HG02981 (cell line): Measurements from ENCODE around the gene SF3A1.
"Not testable (repeated sequence)": the region's sequence is repeated elsewhere in the genome, so short reads cannot be mapped to it uniquely, and the experiment has no call there.

Experiments used
- ATAC-seq: cut with Tn5 transposase; IDR thresholded peaks from one replicate; pipeline ENCODE4 v1.9.1; 2021; ENCODE audit warnings: mild to moderate bottlenecking, moderate library complexity; ENCODE audit not compliant: unreplicated experiment

Gene SF3A1

DNA sequence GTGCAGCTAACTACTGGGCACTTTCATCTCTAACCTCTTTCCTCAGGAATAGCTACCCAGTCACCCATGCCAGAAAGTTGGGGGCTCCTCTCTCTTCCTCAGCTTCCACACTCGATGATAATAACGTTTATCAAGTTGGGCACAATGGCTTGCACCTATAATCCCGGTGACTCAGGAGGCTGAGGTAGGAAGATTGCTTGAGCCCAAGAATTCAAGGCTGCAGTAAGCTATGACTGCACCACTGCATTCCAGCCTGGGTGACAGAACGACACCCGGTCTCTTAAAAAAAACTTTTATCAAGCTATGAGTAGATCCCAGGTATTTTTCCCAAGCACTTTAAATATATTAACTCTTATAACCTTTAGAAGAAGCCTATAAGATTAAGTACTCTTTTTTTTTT, 2.0 kb downstream of the SF3A1 start:
- ATAC-seq: no peak

DNA sequence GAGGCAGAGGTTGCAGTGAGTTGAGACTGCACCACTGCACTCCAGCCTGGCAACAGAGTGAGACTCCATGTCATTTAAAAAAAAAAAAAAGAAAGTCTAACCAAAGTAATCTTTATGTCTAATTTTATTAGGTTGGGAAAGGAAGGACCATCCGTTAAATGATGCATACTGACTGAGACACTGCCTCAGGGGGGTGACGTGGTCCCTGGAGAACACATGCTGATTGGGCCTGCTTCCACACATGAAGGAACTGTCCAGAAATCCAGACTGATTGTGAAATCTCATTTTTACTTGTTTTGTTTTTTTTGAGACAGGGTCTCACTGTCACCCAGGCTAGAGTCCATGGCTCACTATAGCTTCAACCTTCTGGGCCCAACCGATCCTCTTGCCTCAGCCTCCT, 5.5 kb downstream of the SF3A1 start:
- no peak for ATAC-seq

DNA sequence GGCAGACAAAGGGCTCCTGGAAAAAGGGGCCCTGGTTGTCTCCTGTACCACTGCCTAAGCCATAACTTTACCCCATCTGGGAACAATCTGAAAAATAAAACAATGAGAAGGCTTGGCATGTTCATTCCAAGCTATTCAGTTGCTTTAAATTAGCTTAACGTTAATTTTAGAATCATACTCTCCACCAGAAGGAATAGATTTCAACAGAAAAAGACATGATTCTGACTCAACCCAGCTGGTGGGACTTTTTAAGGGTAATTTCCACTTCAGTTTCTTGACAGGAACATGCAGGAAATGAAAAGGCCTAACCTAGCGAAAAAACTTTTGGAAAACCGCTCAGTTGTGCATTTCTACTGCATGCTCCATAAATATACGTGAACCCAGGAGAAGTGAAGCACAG, 7.9 kb downstream of the SF3A1 start:
- ATAC-seq: no peak

DNA sequence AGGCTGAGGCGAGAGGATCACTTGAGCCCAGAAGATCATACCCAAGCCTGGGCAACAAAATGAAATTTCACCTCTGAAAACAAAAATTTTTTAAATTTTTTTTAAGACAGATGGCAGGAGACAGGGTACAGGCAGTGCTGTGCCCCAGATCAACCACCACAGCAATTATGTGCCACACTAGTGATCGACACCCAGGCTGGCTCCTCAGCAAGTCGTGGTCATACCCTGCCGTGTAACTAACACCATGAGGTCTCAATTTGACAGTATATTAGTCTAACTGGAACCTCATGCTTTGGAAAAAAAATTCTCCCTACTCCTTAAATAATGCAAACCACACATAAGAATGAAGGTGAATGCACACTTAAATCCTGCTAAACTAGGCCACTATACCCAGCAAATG, 8.3 kb downstream of the SF3A1 start:
- ATAC-seq: no peak

DNA sequence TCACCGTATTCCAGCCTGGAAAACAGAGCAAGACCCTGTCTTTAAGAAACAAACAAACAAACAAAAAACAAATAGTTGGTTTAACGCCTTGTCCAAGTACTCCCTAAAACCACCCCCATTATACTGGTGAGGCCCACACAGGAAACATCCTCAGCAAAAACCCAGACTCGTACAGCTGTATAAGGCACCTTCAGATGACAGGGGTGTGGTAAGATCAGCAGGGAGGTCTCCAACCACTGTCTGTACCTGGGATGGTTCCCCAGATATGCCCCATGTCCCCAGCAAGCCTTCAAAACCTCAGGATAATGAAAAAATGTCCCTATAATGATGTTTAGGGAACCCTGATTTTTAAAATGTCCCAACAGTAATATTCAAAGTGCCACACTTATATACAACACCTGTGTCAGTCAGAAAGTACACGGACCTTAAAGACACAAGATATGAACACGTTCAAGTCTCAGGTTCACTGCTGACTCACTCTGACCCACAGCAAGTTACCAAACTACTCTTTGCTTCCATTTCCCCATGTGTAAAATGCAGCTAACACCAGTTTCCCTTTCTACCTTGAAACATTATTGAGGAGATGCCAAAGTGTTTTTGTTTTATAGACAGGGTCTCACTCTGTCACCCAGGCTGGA, 9.3 kb downstream of the SF3A1 start:
- no peak for ATAC-seq

DNA sequence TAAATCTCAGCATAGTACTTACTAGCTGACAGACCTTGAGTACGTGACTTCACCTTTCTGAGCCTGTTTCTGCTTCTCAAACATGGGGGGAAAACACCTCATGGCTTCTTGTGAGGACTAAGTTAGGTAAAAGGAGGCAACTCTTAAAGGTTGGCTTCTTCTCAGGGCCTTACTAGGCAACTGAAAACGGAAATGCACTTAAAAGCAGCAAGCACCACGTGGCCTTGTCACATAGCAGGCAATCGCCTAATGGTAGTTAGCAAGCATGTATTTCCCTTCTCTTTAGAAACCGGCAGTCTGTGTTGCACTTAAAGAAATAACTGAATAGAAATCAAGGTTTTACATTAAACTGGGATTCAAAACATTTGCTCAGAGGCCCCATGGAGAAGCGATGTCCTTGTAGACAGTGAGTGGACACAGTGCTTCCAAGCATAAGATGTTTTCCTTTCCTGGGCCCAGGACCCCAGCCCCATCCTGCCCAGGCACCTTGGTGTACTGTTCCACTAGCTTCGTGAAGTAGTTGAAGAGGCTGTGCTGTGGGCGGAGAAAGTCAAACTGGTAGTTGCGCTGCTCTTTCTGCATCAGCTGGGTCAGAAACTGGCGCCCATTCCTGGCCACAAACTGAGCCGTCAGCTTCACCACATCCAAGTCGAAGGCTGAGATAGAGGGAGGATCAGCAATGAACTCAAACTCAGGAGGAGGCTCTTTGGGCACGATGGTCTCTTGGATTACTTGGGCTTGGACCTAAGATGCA, 12.1 kb downstream of the SF3A1 start:
- ATAC-seq: no peak

DNA sequence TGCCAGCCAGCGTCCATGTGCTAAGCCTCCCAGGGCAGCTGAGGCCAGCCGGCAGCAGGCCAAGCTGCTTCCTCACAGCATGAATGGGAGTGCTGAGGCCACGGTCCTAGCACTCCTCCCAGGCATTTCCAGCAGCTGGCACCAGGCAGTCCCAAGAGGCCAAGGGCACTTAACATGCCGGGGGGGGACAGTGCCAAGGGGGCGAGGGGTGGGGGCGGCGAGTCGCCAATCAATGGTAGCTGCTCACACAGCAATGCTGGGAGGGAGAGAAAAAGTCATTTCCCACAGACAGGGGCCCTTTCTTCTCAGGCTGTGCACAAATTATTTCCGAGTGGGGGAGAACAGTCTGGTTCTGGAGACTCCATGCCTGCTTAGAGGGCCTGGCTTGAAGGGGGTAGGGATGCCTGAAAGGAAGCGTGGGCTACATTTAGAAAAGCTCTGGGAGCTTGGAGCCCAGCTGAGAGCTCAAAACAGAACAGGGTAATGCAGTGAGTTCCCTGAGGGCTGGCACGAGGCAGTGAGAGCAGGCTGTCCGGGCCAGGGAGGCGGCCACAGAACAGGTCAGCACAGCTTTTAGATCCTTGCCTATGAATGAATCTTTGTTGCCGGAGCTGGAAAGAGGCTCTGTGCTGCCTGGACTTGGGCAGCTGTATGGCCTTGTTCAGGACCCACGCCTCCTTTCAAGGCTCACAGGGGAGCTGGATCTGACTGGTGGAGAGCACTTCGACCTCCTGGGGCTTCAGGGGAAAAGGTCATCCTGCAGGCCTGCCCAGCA, 15.6 kb downstream of the SF3A1 start:
- ATAC-seq: no peak

DNA sequence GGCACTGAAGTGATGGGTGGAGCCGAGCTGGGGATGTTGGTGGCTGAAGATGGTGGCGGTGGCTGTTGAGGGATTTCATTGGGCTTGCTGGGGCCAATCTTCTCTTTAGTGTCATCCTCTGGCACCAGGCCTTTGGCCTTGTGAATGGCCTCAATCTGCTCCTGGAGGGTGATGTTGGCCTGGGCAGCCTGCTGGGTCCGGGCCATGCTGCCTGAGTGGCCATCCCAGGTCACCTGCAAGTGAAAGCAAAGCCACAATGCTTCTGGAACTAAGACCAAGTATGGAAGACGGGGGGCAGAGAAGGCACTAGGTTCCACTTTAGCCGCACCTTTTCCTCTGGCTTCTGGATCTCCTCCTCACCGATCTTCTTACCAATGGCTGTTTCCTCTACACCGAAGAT, 17.9 kb downstream of the SF3A1 start:
- no peak for ATAC-seq

DNA sequence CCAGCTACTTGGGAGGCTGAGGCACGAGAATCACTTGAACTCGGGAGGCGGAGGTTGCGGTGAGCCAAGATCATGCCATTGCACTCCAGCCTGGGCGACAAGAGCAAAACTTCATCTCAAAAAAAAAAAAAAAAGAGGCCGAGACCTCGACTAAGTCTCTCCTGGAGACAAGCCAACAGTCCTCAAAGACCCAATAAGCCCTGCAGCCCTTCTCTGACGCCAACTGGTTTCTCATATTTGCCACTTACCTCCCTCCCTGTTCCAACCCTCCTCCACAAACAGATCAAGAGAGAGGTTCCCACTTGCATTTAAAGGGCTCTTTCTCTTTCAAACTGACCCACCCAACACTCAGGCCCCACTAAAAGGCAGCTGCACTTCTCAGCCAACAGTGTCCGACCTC, 18.4 kb downstream of the SF3A1 start:
- not testable (repeated sequence) for ATAC-seq

DNA sequence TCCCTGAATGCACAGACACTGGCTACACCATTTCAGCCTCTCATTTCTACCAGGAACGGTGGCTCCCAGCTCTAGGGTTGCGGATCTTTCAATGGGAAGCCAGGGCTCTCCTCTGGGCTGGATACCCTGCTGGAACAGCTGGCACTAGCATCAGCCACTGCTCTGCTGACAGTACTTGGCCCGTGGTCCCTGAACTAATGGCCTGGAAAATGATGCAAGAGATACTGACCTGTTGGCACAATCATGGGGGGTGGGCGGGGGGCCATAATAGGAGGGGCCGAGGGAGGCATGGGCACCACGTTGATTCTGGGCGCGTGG, 19.3 kb downstream of the SF3A1 start:
- ATAC-seq: no peak

DNA sequence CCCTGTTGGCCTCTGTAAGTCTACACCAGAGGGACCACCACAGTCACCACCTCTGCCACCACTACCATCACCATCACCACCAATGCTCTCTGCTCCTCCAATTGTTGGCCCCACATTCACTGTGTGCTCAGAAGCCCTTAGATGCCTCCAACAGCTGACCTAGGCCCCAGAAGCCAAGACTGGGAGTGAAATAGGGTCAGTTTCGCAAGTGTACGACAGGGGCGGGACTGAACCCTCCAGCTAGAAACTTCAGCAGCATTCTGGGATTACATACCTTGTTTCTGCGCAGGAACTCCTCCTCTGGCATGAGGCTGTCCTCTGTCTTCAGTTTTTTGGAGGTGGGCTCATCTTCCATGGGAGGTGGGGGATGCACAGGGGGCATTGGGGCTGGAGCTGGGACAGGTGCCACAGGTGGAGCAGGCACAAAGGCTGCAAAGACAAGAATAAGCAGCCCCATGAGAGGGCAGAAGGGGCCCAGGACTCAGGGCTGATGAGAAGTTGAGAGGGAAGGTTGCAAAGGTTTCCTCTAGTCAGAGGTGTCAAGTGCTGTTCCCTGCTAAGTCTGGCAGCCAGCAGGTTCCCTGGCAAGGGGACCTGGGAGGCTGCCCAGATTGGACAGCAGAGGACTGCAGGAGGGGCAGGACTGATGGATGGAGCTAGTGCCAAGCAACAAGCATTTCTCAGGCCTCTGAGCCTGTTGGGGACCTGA, 19.8 kb downstream of the SF3A1 start:
- ATAC-seq: no peak

DNA sequence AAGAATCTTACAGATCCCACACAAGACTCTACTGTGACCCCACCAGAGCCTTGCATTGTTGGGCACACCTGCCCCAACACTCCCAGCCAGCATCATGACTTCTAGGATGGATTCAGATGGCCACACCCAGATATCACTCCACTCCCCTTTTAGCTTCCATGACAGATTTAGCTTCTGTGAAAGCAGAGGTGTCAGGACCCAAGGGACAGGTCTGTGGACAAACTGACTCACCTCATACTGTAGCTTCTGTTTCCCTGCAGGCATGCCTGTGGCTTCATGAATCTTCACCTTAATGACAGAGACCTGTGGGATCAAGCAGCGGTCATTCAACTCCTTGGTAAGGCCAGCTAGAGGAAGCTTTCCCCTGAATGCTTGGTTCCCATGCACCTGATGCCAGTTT, 21.5 kb downstream of the SF3A1 start:
- ATAC-seq: no peak

DNA sequence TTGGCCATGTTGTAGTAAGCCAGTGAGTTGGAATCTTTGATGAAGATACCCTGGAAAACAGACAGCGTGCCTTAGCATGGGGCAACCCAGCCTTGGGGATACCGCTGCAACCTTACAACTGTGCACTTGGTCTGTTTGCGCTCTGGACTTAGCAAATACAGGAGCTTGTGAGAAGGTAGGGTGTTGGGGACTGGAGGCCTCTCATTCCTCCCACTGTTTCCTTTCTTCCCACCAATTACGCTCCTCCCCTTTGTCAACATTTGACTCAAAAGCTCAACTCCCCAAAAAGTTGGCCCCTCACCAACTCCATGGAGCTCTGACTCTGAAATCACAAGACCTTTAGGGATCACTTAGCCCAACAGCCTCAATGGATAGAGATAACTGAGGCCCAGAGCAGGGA, 22.0 kb downstream of the SF3A1 start:
- no peak for ATAC-seq

DNA sequence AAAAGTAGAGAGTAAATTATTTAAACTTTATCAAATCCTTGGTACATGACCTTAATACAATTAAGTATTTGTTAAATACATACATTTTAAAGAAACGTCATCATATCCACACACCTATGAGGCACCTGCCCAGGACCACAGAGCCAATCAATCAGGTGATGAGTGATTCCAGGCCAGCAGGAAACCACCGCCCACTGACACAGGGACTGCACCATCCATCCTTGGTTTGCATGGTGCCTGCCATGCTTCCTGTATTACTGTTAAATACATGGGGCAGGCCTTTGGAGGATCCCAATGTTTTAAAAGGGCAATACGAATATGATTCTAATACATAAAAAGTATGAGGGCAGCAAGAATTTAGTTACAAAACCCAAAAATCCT, 23.0 kb downstream of the SF3A1 start:
- ATAC-seq: no peak

DNA sequence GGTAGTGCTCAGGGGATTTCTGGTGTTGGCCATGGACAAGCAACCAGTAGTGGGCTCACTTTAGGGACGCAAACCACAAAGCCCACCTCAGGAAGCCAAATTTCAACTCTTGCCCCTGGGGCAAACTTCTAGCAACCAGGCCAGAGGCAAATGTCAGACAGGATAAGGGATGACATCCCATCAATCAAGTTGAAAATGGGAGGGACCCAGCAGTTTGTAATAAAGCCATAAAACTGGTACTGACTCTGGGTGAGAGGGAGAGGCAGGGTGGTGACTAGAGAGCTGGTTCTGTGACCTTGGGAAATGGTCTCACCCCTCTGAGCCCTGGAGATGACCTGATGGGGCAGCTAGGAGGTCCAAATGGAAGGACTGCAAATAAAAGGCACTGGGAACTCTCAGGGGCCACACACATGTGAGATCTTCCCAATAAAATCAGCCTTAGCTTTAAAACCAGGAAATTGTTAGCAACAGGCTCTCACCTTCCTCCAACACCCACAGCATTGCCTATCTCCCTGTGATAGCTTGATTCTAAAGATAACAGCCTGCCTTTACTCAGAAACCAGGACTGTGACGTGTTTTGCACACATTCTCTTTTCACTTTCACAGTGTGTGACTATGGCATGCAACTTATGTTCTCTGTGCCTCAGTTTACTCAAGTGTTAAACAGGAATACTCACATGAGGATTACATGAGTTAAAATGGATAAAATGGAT, 23.5 kb downstream of the SF3A1 start:
- ATAC-seq: no peak

DNA sequence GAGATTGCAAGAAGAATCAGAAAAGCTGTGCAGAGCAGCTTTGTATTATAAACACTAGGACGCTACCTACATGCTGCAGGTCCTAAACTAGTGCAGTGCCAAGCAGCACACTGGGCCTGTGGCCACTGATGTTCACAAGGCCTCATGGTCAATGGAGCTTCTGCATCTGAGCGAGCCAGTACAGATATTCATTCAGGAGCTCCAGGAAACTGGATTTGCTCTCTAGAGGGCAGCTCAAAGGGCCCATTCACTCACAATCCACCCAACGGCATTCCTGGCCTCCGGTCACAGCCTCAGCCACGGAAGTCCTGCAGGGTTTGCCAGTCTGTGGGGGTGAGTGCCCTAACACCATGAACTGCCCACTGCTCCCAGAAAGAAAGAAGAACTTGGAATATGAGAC, 24.1 kb downstream of the SF3A1 start:
- ATAC-seq: no peak

DNA sequence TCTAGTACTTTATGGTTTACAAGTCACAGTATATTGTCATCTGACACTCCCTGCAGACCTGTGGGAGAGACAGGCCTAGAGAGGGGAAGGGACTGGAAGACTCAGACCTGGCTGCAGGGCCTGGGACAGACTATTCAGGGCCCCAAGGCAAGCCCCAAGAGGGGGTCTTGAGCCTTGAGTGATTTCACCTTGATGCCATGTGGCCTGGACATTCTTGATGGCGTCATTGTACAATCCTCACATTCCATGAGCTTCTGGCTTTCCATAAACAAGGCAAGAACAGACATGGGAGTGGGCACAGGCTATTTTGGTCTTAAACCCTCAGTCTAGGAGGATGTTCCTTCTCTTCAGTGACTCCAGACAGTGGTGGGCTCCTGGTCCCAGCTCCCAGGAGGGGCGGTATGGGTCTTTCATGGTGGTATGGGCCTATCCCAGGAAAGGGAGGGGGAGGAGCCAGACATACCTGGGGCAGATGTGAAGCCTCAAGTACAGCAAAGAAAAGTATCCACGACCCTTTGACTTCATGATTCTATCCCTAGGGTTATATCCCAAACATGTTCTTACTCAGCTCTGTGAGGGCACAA, 28.1 kb downstream of the SF3A1 start:
- ATAC-seq: no peak

DNA sequence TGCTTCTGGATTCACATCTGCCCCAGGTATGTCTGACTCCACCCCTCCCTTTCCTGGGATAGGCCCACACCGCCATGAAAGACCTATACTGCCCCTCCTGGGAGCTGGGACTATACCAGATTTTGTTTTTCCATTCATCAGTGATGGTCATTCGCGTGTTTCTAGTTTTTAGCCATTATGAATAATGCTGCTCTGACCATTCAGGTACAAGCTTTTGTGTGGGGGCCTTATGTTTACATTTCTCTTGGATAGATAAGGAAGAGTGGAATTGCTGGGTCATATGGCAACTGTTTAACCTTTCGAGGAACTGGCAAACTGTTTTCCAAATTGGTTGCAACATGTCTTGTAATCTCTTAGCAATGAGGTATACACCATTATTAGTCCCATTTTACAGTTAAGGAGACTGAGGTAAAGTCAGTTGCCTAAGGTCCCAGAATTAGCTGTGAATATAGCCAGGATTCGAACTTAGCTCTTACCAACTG, 28.8 kb downstream of the SF3A1 start:
- no peak for ATAC-seq

DNA sequence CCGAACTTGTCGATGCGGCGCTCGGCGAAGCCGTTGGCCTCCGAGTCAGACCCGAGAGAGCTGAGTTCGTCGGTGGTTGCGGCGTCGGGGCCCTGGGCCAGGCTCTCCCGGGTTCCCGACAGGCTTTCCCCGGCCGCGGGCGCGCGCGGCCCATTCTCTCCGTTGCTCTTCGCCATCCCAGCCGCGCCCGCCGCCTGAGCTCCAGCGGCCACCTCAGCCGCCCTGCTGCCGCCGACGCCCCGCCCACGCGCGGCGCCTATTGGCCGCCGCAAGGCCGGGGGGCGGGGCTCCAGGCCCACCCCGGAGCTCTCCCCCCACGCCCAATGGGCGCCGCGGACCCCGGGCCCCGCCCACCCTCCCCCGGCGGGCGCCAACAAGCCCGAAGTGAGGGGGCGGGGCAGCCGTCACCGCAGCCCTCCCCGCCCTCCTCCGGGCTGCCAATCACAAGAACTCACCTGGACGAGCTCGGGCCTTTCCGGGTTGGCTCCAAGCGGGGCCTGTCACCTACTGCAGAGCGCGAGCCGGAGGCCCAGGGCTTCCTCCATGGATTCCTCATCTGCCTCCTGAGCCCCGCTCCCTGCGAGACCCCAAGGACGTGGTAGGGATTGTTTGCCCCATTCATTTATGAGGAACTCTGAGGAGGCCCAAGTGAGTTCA, 29.9 kb downstream of the SF3A1 start, which contains the start of gene TBC1D10A:
TBC1D10A (minus strand) TSS at position 236 of the 657 bp plus-strand sequence; CDS start at position 176, 60 bp downstream.
- peak; percentile 86 for ATAC-seq

DNA sequence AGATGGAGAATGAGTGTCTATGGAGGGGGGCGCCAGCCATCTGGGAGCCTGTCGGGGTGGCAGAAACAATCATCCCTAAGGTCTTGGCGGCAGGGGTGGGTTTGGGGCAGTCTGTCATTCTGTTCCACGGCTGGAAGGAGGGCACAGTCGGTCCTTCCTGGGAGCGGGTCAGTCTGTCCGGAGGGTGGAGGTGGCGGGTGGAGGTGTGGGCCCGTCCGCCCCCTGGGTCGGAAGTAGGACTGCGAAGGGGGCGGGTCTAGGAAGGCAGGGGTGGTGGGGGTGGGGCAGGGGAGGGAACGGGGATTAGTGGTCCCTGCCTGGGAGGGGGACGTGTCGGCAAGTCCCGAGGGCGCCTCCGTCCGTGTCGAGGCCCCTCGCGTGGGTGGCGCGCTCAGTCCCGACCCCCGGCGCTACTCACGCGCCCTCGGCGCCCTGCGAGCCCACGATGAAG, 30.4 kb downstream of the SF3A1 start:
- ATAC-seq: peak; percentile 16
